GM21529 (cell line): ENCODE results near the gene PLA2G4C.
"Not testable (repeated sequence)": the region's sequence is repeated elsewhere in the genome, so short reads cannot be mapped to it uniquely, and the experiment has no call there.

ENCODE experiments used
- ATAC-seq: cut with Tn5 transposase; IDR thresholded peaks from one replicate; pipeline ENCODE4 v1.9.1; 2021; ENCODE audit not compliant: unreplicated experiment

Gene PLA2G4C

GRCh38 chr19:48113190-48113917, 2.7 kb upstream of the PLA2G4C start:
- no peak for ATAC-seq

GRCh38 chr19:48111280-48111679, 663 bp upstream of the PLA2G4C start:
- ATAC-seq = no peak

- no peak for ATAC-seq
These were observed 1.4 kb downstream of the PLA2G4C start for GRCh38 chr19:48108997-48109782.

- ATAC-seq = no peak
These were observed 6.7 kb downstream of the PLA2G4C start for GRCh38 chr19:48103922-48104321.

- ATAC-seq = no peak
These were observed 7.5 kb downstream of the PLA2G4C start for GRCh38 chr19:48102870-48103751.

- no peak for ATAC-seq
These were observed 14.9 kb downstream of the PLA2G4C start for GRCh38 chr19:48095612-48096175.

- ATAC-seq = no peak
These were observed 15.8 kb downstream of the PLA2G4C start for GRCh38 chr19:48094855-48095203.

- no peak for ATAC-seq
These were observed 16.3 kb downstream of the PLA2G4C start for GRCh38 chr19:48094129-48094854.

GRCh38 chr19:48091111-48091718, 19.4 kb downstream of the PLA2G4C start:
- not testable (repeated sequence) for ATAC-seq

- ATAC-seq = no peak
These were observed 20.3 kb downstream of the PLA2G4C start for GRCh38 chr19:48090281-48090802.

- not testable (repeated sequence) for ATAC-seq
These were observed 21.6 kb downstream of the PLA2G4C start for GRCh38 chr19:48088991-48089390.

GRCh38 chr19:48085904-48086864, 24.4 kb downstream of the PLA2G4C start:
- ATAC-seq = no peak

GRCh38 chr19:48085076-48085475, 25.5 kb downstream of the PLA2G4C start:
- no peak for ATAC-seq

GRCh38 chr19:48081106-48081505, 29.5 kb downstream of the PLA2G4C start:
- ATAC-seq = no peak

- ATAC-seq = not testable (repeated sequence)
These were observed 40.3 kb downstream of the PLA2G4C start for GRCh38 chr19:48070177-48070769.

- ATAC-seq = no peak
These were observed 41.2 kb downstream of the PLA2G4C start for GRCh38 chr19:48069435-48069834.

GRCh38 chr19:48064509-48064908, 46.1 kb downstream of the PLA2G4C start:
- ATAC-seq = no peak
